ENCODE data around the gene ABCC11.

GRCh38 chr16:48201515-48202201 lies 45.7 kb downstream of the ABCC11 start:
- TF ChIP-seq TAF1 (IDR thresholded peaks at IDR 0.05; ENCODE audit: borderline replicate concordance, low read depth, low read length), result no peak
- TF ChIP-seq POLR2A (IDR thresholded peaks at IDR 0.05; ENCODE audit: low read depth, low read length), result no peak

All from GM12892 (cell line).